ENCODE results near the gene C3orf62. TPM values are rescaled to one million over a fixed set of nuclear protein-coding genes. Genes with fewer than 3 reads are reported as not detected.

The C3orf62 gene
- polyA plus RNA-seq, 1 of the 3 experiments (the other 2 are of a cell fraction) = 4.2 TPM

- Histone ChIP-seq H3K4me2 (no peak overlapping the region), H3K27me3 (ENCODE audit: insufficient read depth) (no peaks in the 10 kb centered on the region), H3K79me2 (ENCODE audit: insufficient read depth) (peaks cover 10% of the 10 kb centered on the region; the same call in 1 of the 2 replicates), H3K9me2 (no peaks in the 10 kb centered on the region), H3K4me3 (ENCODE audit: low read depth in 2 of 2, low read length in 1 of 2) (no peak overlapping the region), H3K9ac (no peak overlapping the region), H2AFZ (ENCODE audit: low read depth) (no peak overlapping the region), H3K36me3 (replicated peaks in 1 of 2; ENCODE audit: control insufficient read depth in 1 of 2, insufficient read depth in 2 of 2, low read length in 1 of 2) (peaks cover 14 to 53% of the 10 kb centered on the region in 2 experiments), H3K4me1 (ENCODE audit: control insufficient read depth in 1 of 2, insufficient read depth in 2 of 2, low read depth in 1 of 2, low read length in 1 of 2) (no peaks in the 10 kb centered on the region), H3F3A (replicated peaks; ENCODE audit: insufficient read depth) (peaks cover 10% of the 10 kb centered on the region), H3K27ac (ENCODE audit: low read depth in 2 of 2, low read length in 1 of 2) (no peak overlapping the region), H4K20me1 (ENCODE audit: insufficient read depth) (no peaks in the 10 kb centered on the region), H3K9me3 (no peaks in the 10 kb centered on the region)
- POLR2A ChIA-PET = interaction anchor here (0.9 kb wide), 1 partner anchor 28 kb away, joined by 3 read pairs; the partner anchor contains the start of gene USP4
- DNase-seq = no peak
- TF ChIP-seq IRF3 (IDR thresholded peaks at IDR 0.05; ENCODE audit: low read depth, low read length) (no peak), FOSL2 (IDR thresholded peaks at IDR 0.05; ENCODE audit: borderline replicate concordance, low read depth) (no peak), TCF12 (IDR thresholded peaks at IDR 0.05) (no peak), RCOR1 (IDR thresholded peaks at IDR 0.05; ENCODE audit: low read length) (no peak), MXI1 (IDR thresholded peaks at IDR 0.05; ENCODE audit: low read depth, low read length) (no peak), NRF1 (IDR thresholded peaks at IDR 0.05; ENCODE audit: low read depth, low read length) (no peak), FOXJ3 (CRISPR knock-in tag; IDR thresholded peaks at IDR 0.05) (no peak), CTCF (IDR thresholded peaks at IDR 0.05) (no peak), MEF2A (IDR thresholded peaks at IDR 0.05; ENCODE audit: borderline replicate concordance, low read depth) (no peak), FOXM1 (IDR thresholded peaks at IDR 0.05; ENCODE audit: low read depth) (no peak), POLR2AphosphoS5 (IDR thresholded peaks at IDR 0.05; ENCODE audit: low read depth, low read length) (no peak), RXRA (IDR thresholded peaks at IDR 0.05; ENCODE audit: borderline replicate concordance, low read depth) (no peak), SMC3 (IDR thresholded peaks at IDR 0.05; ENCODE audit: low read depth, low read length) (no peak), USF1 (IDR thresholded peaks at IDR 0.05; ENCODE audit: borderline replicate concordance, low read depth) (no peak), NFIC (IDR thresholded peaks at IDR 0.05; ENCODE audit: borderline replicate concordance) (no peak), REST (IDR thresholded peaks at IDR 0.05; ENCODE audit: low read depth, low read length) (no peak), ELF1 (IDR thresholded peaks at IDR 0.05) (no peak)
- CTCF ChIA-PET = interaction anchor here (0.6 kb wide), 1 partner anchor 83 kb away, joined by 4 read pairs; no protein-coding TSS in a partner anchor
- WGBS (ENCODE audit: low lambda C conversion rate) = 98% methylated on average over 3 of the region's 3 CpGs
Measured at GRCh38 chr3:49311283-49311682, 34.3 kb upstream of the C3orf62 start.

Data from SK-N-SH (cell line).